ENCODE results near the gene ATP2B3. TPM values are rescaled to one million over a fixed set of nuclear protein-coding genes. Genes with fewer than 3 reads are reported as not detected.

ATP2B3 gene
- total and polyA plus RNA-seq, 2 experiments from 2014 or later, result 0.17 TPM; not detected in 1

DNA sequence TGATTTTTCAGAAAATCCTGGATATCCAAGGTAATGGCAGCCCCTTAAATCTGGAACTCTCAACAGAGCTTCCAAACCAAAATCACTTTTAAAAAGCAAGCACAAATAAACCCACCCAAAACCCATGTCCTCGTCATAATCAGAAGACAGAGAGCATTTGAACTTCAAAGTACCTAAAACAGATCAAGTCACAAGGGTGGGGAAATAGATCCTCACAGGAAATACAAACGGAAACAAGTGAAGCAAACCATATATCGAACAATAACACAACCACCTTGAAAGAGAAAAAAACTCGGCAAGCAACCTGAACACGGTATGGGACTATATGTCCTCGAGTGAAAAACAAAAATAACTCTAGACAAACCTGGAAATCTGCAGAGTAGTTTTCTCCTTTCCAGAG is 97.4 kb downstream of the ATP2B3 start:
- H3K4me3 ChIP-seq, result no peak overlapping the region
- no peak overlapping the region for H3K27ac ChIP-seq (ENCODE audit: low read depth)
- Mint-ChIP-seq H3K4me1 (no peaks in the 10 kb centered on the region), H3K27ac (no peak overlapping the region), H3K27me3 (ENCODE audit: insufficient read depth, low read depth, poor library complexity) (peaks cover 7% of the 10 kb centered on the region), H3K4me3 (no peak overlapping the region), H3K36me3 (ENCODE audit: low read depth) (no peaks in the 10 kb centered on the region), H3K9me3 (no peaks in the 10 kb centered on the region)
- H3F3A ChIP-seq (replicated peaks; ENCODE audit: low read depth), result no peaks in the 10 kb centered on the region
- peaks cover 4% of the 10 kb centered on the region; the same call in 1 of the 2 replicates for H3K27me3 ChIP-seq (ENCODE audit: insufficient read depth)
- no peak for TF ChIP-seq ZNF331 (CRISPR knock-in tag; IDR thresholded peaks at IDR 0.05; ENCODE audit: low read depth)
- TF ChIP-seq POLR2AphosphoS5 (IDR thresholded peaks at IDR 0.05; ENCODE audit: low read depth), result no peak
- no peak for TF ChIP-seq EZH2phosphoT487 (IDR thresholded peaks at IDR 0.05; ENCODE audit: unreplicated experiment)
- TF ChIP-seq STAT1 (IDR thresholded peaks at IDR 0.05; ENCODE audit: unreplicated experiment), result no peak
- no peak for TF ChIP-seq CREB1 (CRISPR knock-in tag; IDR thresholded peaks at IDR 0.05; ENCODE audit: low read depth)
- TF ChIP-seq NANOG (IDR thresholded peaks at IDR 0.05; ENCODE audit: borderline replicate concordance), result no peak
- TF ChIP-seq ZNF462 (CRISPR knock-in tag; IDR thresholded peaks at IDR 0.05), result no peak
- TF ChIP-seq, protein P1, sequence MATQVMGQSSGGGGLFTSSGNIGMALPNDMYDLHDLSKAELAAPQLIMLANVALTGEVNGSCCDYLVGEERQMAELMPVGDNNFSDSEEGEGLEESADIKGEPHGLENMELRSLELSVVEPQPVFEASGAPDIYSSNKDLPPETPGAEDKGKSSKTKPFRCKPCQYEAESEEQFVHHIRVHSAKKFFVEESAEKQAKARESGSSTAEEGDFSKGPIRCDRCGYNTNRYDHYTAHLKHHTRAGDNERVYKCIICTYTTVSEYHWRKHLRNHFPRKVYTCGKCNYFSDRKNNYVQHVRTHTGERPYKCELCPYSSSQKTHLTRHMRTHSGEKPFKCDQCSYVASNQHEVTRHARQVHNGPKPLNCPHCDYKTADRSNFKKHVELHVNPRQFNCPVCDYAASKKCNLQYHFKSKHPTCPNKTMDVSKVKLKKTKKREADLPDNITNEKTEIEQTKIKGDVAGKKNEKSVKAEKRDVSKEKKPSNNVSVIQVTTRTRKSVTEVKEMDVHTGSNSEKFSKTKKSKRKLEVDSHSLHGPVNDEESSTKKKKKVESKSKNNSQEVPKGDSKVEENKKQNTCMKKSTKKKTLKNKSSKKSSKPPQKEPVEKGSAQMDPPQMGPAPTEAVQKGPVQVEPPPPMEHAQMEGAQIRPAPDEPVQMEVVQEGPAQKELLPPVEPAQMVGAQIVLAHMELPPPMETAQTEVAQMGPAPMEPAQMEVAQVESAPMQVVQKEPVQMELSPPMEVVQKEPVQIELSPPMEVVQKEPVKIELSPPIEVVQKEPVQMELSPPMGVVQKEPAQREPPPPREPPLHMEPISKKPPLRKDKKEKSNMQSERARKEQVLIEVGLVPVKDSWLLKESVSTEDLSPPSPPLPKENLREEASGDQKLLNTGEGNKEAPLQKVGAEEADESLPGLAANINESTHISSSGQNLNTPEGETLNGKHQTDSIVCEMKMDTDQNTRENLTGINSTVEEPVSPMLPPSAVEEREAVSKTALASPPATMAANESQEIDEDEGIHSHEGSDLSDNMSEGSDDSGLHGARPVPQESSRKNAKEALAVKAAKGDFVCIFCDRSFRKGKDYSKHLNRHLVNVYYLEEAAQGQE (IDR thresholded peaks at IDR 0.05; ENCODE audit: unreplicated experiment), result no peak
- TF ChIP-seq EZH2 (IDR thresholded peaks at IDR 0.05; ENCODE audit: low read depth, unreplicated experiment), result no peak
- no peak for TF ChIP-seq JUNB (IDR thresholded peaks at IDR 0.05; ENCODE audit: unreplicated experiment)
- no peak for TF ChIP-seq ZNF114 (CRISPR knock-in tag; IDR thresholded peaks at IDR 0.05)
- TF ChIP-seq, protein P2, sequence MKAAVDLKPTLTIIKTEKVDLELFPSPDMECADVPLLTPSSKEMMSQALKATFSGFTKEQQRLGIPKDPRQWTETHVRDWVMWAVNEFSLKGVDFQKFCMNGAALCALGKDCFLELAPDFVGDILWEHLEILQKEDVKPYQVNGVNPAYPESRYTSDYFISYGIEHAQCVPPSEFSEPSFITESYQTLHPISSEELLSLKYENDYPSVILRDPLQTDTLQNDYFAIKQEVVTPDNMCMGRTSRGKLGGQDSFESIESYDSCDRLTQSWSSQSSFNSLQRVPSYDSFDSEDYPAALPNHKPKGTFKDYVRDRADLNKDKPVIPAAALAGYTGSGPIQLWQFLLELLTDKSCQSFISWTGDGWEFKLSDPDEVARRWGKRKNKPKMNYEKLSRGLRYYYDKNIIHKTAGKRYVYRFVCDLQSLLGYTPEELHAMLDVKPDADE (IDR thresholded peaks at IDR 0.05), result no peak
- TF ChIP-seq, protein P3, sequence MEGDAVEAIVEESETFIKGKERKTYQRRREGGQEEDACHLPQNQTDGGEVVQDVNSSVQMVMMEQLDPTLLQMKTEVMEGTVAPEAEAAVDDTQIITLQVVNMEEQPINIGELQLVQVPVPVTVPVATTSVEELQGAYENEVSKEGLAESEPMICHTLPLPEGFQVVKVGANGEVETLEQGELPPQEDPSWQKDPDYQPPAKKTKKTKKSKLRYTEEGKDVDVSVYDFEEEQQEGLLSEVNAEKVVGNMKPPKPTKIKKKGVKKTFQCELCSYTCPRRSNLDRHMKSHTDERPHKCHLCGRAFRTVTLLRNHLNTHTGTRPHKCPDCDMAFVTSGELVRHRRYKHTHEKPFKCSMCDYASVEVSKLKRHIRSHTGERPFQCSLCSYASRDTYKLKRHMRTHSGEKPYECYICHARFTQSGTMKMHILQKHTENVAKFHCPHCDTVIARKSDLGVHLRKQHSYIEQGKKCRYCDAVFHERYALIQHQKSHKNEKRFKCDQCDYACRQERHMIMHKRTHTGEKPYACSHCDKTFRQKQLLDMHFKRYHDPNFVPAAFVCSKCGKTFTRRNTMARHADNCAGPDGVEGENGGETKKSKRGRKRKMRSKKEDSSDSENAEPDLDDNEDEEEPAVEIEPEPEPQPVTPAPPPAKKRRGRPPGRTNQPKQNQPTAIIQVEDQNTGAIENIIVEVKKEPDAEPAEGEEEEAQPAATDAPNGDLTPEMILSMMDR (conservative IDR thresholded peaks at IDR 0.05; ENCODE audit: low read depth in 2 of 2), result no peak
- no peaks in the 10 kb centered on the region for H3K4me1 ChIP-seq (ENCODE audit: insufficient read depth)
- H4K20me1 ChIP-seq (replicated peaks; ENCODE audit: insufficient read depth), result no peaks in the 10 kb centered on the region
- no peak for DNase-seq (ENCODE audit: low spot score)
- H3K4me2 ChIP-seq, result no peak overlapping the region
- no peak overlapping the region for H2AFZ ChIP-seq
- H3K79me2 ChIP-seq (replicated peaks; ENCODE audit: insufficient read depth), result no peaks in the 10 kb centered on the region
- no peaks in the 10 kb centered on the region for H3K9me2 ChIP-seq (ENCODE audit: insufficient read depth)
- ATAC-seq, result no peak
- no peaks in the 10 kb centered on the region for H3K36me3 ChIP-seq (ENCODE audit: insufficient read depth)

Measured in GM23338 (cell line).